ENCODE results near the gene MGME1.

The MGME1 gene

DNA sequence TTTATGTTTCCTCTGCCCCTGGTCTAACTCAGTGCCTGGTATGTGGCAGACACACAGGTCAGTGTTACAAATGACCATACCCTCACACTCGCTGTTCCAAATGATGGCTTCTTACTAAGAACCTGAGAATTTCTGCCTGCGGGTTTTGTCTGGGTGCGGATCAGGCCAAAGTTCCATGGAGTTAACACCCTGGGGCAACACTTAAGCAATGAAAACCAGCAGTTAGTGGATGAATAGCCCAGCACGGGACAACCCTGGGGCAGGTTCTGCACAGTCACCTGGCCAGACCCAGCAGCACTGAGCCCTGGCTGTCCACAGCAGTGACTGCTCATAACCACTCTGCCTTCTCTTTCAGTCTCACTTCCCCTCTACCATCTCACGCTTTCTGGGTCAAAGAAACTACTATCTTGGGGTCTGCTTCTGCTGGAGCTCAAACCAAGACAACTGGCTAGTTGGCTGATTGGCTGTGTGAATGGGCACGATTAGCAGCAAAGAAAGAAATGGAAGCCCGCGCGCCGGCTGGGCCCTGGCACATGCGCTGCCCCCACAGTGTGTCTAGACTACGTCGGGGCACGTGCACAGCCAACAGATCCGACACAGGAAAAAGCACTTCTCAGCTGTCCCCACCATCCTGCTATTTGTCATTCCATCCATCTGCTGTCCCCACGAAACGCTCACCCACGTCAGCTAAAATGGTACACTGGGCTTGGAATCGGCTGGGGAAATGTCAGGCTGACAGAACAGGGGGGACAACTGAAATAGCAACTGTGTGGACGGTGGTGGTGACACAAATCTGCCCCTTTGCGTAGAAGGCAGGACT is 36.6 kb downstream of the MGME1 start:
- Histone ChIP-seq H3K9me3 (ENCODE audit: control insufficient read depth in 1 of 2, low read length in 2 of 2) (no peaks in the 10 kb centered on the region), H3K27me3 (ENCODE audit: control insufficient read depth in 1 of 2, insufficient read depth in 2 of 2, low read length in 2 of 2) (no peaks in the 10 kb centered on the region), H3K36me3 (ENCODE audit: control insufficient read depth in 1 of 2, insufficient read depth in 2 of 2, low read length in 2 of 2) (no peaks in the 10 kb centered on the region), H3K9ac (ENCODE audit: low read depth in 1 of 2, low read length in 2 of 2) (no peak overlapping the region), H3K4me1 (ENCODE audit: control insufficient read depth in 1 of 2, insufficient read depth in 2 of 2, low read length in 2 of 2) (peaks cover 0 to 6% of the 10 kb centered on the region in 2 donors), H3K27ac (ENCODE audit: low read depth, low read length) (no peak overlapping the region), H3K4me3 (ENCODE audit: low read depth in 1 of 2, low read length in 2 of 2) (no peak overlapping the region)

DNA sequence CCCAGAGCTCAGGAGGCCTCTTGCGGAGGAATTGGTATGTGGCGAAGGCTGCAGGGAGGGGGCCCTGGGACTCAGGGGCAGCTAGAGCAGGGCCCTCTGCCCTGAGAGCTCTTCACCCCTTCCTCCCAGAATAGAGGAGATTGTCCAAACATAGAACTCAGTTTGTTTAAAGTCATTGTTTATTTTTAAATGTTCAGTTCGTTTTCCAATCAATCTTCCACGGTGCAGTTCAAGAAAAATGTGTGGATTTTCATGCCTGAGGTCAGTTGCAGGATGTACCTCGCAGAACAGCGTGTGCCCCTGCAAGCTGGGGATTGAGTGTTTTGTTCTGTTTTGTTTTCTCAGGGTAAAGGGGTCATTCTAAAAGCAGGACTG is 37.2 kb downstream of the MGME1 start:
- no peak overlapping the region for H3K4me3 ChIP-seq (ENCODE audit: low read depth in 1 of 2, low read length in 2 of 2)
- no peaks in the 10 kb centered on the region for H3K36me3 ChIP-seq (ENCODE audit: control insufficient read depth in 1 of 2, insufficient read depth in 2 of 2, low read length in 2 of 2)
- H3K9me3 ChIP-seq (ENCODE audit: control insufficient read depth in 1 of 2, low read length in 2 of 2) = no peaks in the 10 kb centered on the region
- H3K9ac ChIP-seq (ENCODE audit: low read depth in 1 of 2, low read length in 2 of 2) = no peak overlapping the region
- no peak overlapping the region for H3K27ac ChIP-seq (ENCODE audit: low read depth, low read length)
- H3K27me3 ChIP-seq (ENCODE audit: control insufficient read depth in 1 of 2, insufficient read depth in 2 of 2, low read length in 2 of 2) = no peaks in the 10 kb centered on the region
- peaks cover 0 to 6% of the 10 kb centered on the region in 2 donors for H3K4me1 ChIP-seq (ENCODE audit: control insufficient read depth in 1 of 2, insufficient read depth in 2 of 2, low read length in 2 of 2)

DNA sequence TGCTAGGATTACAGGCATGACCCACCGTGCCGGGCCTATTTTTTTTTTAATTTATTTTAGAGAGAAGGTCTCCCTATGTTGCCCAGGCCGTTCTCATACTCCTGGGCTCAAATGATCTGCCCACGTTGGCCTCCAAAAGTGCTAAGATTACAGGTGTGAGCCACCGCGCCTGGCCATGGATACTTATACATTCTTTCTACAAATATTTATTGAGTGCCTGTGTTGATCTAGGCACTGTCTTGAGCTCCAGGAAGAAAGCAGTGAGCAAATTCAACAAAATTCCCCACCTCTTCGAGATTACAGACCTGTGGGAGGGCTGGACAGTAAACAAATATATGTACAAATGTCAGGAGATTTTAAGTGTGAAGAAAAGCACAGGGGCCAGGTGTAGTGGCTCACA is 37.9 kb downstream of the MGME1 start:
- Histone ChIP-seq H3K4me3 (ENCODE audit: low read depth in 1 of 2, low read length in 2 of 2) (no peak overlapping the region), H3K9me3 (ENCODE audit: control insufficient read depth in 1 of 2, low read length in 2 of 2) (no peaks in the 10 kb centered on the region), H3K27ac (ENCODE audit: low read depth, low read length) (no peak overlapping the region), H3K36me3 (ENCODE audit: control insufficient read depth in 1 of 2, insufficient read depth in 2 of 2, low read length in 2 of 2) (peaks cover 0 to 5% of the 10 kb centered on the region in 2 donors), H3K4me1 (ENCODE audit: control insufficient read depth in 1 of 2, insufficient read depth in 2 of 2, low read length in 2 of 2) (peaks cover 0 to 6% of the 10 kb centered on the region in 2 donors), H3K9ac (ENCODE audit: low read depth in 1 of 2, low read length in 2 of 2) (no peak overlapping the region), H3K27me3 (ENCODE audit: control insufficient read depth in 1 of 2, insufficient read depth in 2 of 2, low read length in 2 of 2) (no peaks in the 10 kb centered on the region)

DNA sequence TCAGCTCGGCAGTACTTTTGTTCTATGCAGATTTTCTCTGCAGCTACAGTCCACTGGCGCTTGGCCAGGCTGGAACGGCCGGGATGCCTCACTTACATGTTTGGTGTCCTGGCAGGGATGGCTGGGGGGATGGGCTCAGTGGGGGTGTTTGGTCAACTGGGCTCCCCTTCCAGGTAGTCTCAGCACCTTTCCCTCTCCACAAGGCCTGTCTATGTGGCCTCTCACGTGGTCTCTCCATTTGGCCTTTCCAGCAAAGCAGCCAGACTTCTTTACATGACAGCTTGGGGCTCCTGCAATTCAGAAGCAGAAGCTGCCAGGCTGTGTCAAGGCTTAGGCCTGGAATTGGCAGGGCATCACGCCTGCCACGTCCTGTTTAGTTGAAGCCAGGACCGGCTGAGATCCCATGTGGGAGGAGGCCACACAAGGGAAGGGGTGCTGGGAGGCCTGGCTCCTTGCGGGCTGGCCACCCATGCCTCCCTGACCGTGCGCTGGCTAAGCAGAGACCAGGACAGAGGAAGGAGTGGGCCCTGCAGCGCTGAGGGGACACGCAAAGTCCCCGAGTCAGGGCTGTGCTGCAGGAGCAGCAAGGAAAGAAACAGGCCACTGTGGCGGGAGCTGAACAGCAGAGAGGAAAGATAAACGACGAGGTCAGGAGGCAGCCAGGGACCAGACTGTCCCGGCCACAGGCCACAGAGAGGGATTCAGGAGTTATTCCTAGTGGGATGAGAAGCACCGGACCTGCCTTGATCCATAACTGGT is 38.9 kb downstream of the MGME1 start:
- peaks cover 0 to 6% of the 10 kb centered on the region in 2 donors for H3K4me1 ChIP-seq (ENCODE audit: control insufficient read depth in 1 of 2, insufficient read depth in 2 of 2, low read length in 2 of 2)
- no peak overlapping the region for H3K27ac ChIP-seq (ENCODE audit: low read depth, low read length)

DNA sequence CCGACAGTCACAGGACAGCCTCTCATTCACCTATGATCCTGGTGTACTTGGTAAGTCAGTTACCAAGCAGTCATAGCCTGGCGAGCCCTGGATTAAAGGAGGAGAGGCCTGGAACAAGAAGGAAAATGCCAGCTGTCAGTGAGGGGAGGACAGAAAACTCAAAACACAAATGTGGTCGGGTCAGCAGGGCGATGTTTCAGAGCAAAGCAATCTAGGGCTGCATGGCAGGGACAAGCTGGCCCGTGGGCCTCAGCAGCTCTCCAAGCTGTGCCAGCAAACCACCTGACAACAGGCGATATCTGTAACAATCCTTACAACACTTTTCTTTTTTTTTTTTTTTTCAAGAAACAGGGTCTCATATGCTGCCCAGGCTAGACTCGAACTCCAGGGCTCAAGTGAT is 40.3 kb downstream of the MGME1 start:
- Histone ChIP-seq H3K9me3 (ENCODE audit: control insufficient read depth in 1 of 2, low read length in 2 of 2) (no peaks in the 10 kb centered on the region), H3K27ac (ENCODE audit: low read depth, low read length) (no peak overlapping the region), H3K27me3 (ENCODE audit: control insufficient read depth in 1 of 2, insufficient read depth in 2 of 2, low read length in 2 of 2) (no peaks in the 10 kb centered on the region), H3K4me3 (ENCODE audit: low read depth in 1 of 2, low read length in 2 of 2) (no peak overlapping the region), H3K9ac (ENCODE audit: low read depth in 1 of 2, low read length in 2 of 2) (no peak overlapping the region), H3K4me1 (ENCODE audit: control insufficient read depth in 1 of 2, insufficient read depth in 2 of 2, low read length in 2 of 2) (peaks cover 0 to 2% of the 10 kb centered on the region in 2 donors), H3K36me3 (ENCODE audit: control insufficient read depth in 1 of 2, insufficient read depth in 2 of 2, low read length in 2 of 2) (peaks cover 0 to 9% of the 10 kb centered on the region in 2 donors)

More for the DNA sequence above, 38.9 kb downstream of the MGME1 start:
- H3K36me3 ChIP-seq (ENCODE audit: control insufficient read depth in 1 of 2, insufficient read depth in 2 of 2, low read length in 2 of 2) = peaks cover 0 to 5% of the 10 kb centered on the region in 2 donors
- H3K27me3 ChIP-seq (ENCODE audit: control insufficient read depth in 1 of 2, insufficient read depth in 2 of 2, low read length in 2 of 2) = no peaks in the 10 kb centered on the region
- H3K9ac ChIP-seq (ENCODE audit: low read depth in 1 of 2, low read length in 2 of 2) = no peak overlapping the region
- no peak overlapping the region for H3K4me3 ChIP-seq (ENCODE audit: low read depth in 1 of 2, low read length in 2 of 2)
- H3K9me3 ChIP-seq (ENCODE audit: control insufficient read depth in 1 of 2, low read length in 2 of 2) = no peaks in the 10 kb centered on the region

DNA sequence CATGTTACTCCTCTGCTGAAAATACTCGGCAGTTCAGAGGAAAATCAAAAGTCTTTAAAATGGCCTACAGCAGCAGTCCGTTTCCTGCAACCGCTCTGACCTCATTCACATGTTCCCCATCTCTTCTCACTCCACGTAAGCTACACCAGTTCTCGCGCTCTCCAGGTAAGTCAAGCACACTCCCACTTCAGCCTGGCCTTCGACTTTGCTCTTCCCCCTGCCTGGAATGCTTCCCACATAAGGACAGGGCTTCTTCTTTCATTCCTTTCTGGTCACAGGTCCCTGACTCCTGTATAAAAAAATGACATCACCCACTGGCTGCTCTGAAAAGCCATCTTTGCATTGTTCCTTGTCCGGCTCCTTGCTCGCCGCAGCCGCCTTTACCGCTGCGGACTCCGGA is 42.7 kb downstream of the MGME1 start:
- H3K9me3 ChIP-seq (ENCODE audit: control insufficient read depth in 1 of 2, low read length in 2 of 2) = no peaks in the 10 kb centered on the region
- H3K9ac ChIP-seq (ENCODE audit: low read depth in 1 of 2, low read length in 2 of 2) = no peak overlapping the region

DNA sequence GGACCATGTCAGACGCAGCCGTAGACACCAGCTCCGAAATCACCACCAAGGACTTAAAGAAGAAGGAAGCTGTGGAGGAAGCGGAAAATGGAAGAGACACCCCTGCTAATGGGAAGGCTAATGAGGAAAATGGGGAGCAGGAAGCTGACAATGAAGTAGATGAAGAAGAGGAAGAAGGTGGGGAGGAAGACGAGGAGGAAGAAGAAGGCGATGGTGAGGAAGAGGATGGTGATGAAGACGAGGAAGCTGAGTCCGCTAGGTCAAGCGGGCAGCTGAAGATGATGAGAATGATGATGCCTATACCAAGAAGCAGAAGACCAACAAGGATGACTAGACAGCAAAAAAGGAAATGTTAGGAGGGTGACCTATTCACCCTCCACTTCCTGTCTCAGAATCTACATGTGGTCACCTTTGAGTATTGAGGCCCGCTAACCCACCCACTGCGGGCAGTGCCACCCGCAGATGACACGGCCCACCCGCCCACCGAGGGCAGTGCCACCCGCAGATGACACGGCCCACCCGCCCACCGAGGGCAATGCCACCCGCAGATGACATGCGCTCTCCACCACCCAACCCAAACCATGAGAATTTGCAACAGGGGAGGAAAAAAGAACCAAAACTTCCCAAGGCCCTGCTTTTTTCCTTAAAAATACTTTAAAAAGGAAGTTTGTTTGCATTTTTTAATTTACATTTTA is 43.3 kb downstream of the MGME1 start:
- Histone ChIP-seq H3K27me3 (ENCODE audit: control insufficient read depth in 1 of 2, insufficient read depth in 2 of 2, low read length in 2 of 2) (no peaks in the 10 kb centered on the region), H3K9me3 (ENCODE audit: control insufficient read depth in 1 of 2, low read length in 2 of 2) (no peaks in the 10 kb centered on the region), H3K36me3 (ENCODE audit: control insufficient read depth in 1 of 2, insufficient read depth in 2 of 2, low read length in 2 of 2) (peaks cover 0 to 13% of the 10 kb centered on the region in 2 donors), H3K9ac (ENCODE audit: low read depth in 1 of 2, low read length in 2 of 2) (no peak overlapping the region), H3K27ac (ENCODE audit: low read depth, low read length) (no peak overlapping the region), H3K4me3 (ENCODE audit: low read depth in 1 of 2, low read length in 2 of 2) (no peak overlapping the region), H3K4me1 (ENCODE audit: control insufficient read depth in 1 of 2, insufficient read depth in 2 of 2, low read length in 2 of 2) (no peaks in the 10 kb centered on the region)

More for the DNA sequence above, 42.7 kb downstream of the MGME1 start:
- Histone ChIP-seq H3K4me1 (ENCODE audit: control insufficient read depth in 1 of 2, insufficient read depth in 2 of 2, low read length in 2 of 2) (no peaks in the 10 kb centered on the region), H3K4me3 (ENCODE audit: low read depth in 1 of 2, low read length in 2 of 2) (no peak overlapping the region), H3K27ac (ENCODE audit: low read depth, low read length) (no peak overlapping the region), H3K36me3 (ENCODE audit: control insufficient read depth in 1 of 2, insufficient read depth in 2 of 2, low read length in 2 of 2) (peaks cover 0 to 9% of the 10 kb centered on the region in 2 donors), H3K27me3 (ENCODE audit: control insufficient read depth in 1 of 2, insufficient read depth in 2 of 2, low read length in 2 of 2) (no peaks in the 10 kb centered on the region)

DNA sequence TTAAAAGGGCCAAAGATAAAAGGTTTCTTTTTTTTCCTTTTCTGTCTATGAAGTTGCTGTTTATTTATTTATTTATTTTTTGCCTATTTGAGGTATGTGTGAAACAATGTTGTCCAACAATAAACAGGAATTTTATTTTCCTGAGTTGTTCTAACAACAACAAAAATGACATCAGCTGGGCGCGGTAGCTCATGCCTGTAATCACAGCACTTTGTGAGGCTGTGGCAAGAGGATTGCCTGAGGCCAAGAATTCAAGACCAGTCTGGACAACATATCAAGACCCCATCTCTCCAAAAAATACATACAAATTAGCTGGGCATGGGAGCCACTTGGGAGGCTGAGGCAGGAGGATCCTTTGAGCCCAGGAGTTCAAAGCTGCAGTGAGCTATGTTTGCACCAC is 44.1 kb downstream of the MGME1 start:
- Histone ChIP-seq H3K36me3 (ENCODE audit: control insufficient read depth in 1 of 2, insufficient read depth in 2 of 2, low read length in 2 of 2) (peaks cover 0 to 13% of the 10 kb centered on the region in 2 donors), H3K4me3 (ENCODE audit: low read depth in 1 of 2, low read length in 2 of 2) (no peak overlapping the region), H3K9ac (ENCODE audit: low read depth in 1 of 2, low read length in 2 of 2) (no peak overlapping the region), H3K4me1 (ENCODE audit: control insufficient read depth in 1 of 2, insufficient read depth in 2 of 2, low read length in 2 of 2) (no peaks in the 10 kb centered on the region), H3K27me3 (ENCODE audit: control insufficient read depth in 1 of 2, insufficient read depth in 2 of 2, low read length in 2 of 2) (no peaks in the 10 kb centered on the region), H3K9me3 (ENCODE audit: control insufficient read depth in 1 of 2, low read length in 2 of 2) (no peaks in the 10 kb centered on the region), H3K27ac (ENCODE audit: low read depth, low read length) (no peak overlapping the region)

DNA sequence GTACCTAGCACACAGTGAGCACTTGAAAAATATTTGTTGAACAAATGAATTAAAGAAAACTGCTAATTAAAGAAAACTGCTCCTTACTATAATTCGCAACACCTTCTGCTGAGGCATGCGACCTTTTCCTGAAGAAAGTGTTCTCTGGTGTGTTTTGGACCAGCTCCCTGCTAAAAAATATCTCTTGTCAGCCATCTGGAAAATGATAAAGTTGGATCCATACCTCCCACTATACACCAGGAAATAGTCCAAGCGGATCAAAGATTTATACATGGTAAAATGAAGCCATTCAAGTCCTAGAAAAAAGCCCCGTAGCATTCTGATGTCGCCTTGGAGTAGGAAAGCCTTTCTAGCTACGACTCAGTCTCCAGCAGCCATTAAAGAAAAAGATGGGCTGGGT is 45.6 kb downstream of the MGME1 start:
- peaks cover 0 to 18% of the 10 kb centered on the region in 2 donors for H3K36me3 ChIP-seq (ENCODE audit: control insufficient read depth in 1 of 2, insufficient read depth in 2 of 2, low read length in 2 of 2)
- H3K4me3 ChIP-seq (ENCODE audit: low read depth in 1 of 2, low read length in 2 of 2) = no peak overlapping the region
- no peaks in the 10 kb centered on the region for H3K9me3 ChIP-seq (ENCODE audit: control insufficient read depth in 1 of 2, low read length in 2 of 2)
- H3K9ac ChIP-seq (ENCODE audit: low read depth in 1 of 2, low read length in 2 of 2) = no peak overlapping the region
- no peaks in the 10 kb centered on the region for H3K27me3 ChIP-seq (ENCODE audit: control insufficient read depth in 1 of 2, insufficient read depth in 2 of 2, low read length in 2 of 2)
- no peaks in the 10 kb centered on the region for H3K4me1 ChIP-seq (ENCODE audit: control insufficient read depth in 1 of 2, insufficient read depth in 2 of 2, low read length in 2 of 2)
- no peak overlapping the region for H3K27ac ChIP-seq (ENCODE audit: low read depth, low read length)

DNA sequence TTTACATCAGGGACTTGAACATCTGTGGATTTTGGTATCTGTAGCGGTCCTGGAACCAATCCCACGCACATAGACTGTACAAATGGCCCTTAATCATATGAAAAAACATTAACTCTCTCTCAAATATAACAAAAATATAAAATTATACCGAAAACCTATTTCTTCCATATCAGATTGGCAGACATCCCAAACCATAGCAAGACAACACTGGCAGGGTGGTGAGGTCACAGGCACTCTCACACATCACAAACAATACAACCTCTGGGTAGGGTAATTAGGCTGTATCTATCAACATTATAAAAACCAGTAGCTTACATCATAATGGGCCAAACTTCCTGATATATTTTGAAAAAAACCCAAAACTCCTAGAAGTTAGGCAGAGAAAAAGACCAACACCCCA is 48.0 kb downstream of the MGME1 start:
- Histone ChIP-seq H3K4me3 (ENCODE audit: low read depth in 1 of 2, low read length in 2 of 2) (no peak overlapping the region), H3K27ac (ENCODE audit: low read depth, low read length) (no peak overlapping the region), H3K36me3 (ENCODE audit: control insufficient read depth in 1 of 2, insufficient read depth in 2 of 2, low read length in 2 of 2) (peaks cover 18 to 31% of the 10 kb centered on the region in 2 donors), H3K27me3 (ENCODE audit: control insufficient read depth in 1 of 2, insufficient read depth in 2 of 2, low read length in 2 of 2) (no peaks in the 10 kb centered on the region), H3K9me3 (ENCODE audit: control insufficient read depth in 1 of 2, low read length in 2 of 2) (no peaks in the 10 kb centered on the region), H3K9ac (ENCODE audit: low read depth in 1 of 2, low read length in 2 of 2) (no peak overlapping the region), H3K4me1 (ENCODE audit: control insufficient read depth in 1 of 2, insufficient read depth in 2 of 2, low read length in 2 of 2) (no peaks in the 10 kb centered on the region)

All from duodenal mucosa (tissue), 2 donors.